Measurements from ENCODE around the gene MTUS2. TPM values are rescaled to one million over a fixed set of nuclear protein-coding genes. Genes with fewer than 3 reads are reported as not detected.

Gene MTUS2
- total and polyA plus RNA-seq, 2 experiments from 2014 or later, result 3.0 to 4.3 TPM

GRCh38 chr13:29550430-29550988 lies 730.4 kb downstream of the MTUS2 start:
- Histone ChIP-seq H3K27ac (no peak overlapping the region), H3K9me3 (ENCODE audit: low read depth) (no peaks in the 10 kb centered on the region), H2AFZ (no peak overlapping the region), H4K20me1 (ENCODE audit: insufficient read depth, poor library complexity, severe bottlenecking) (no peaks in the 10 kb centered on the region), H3K4me1 (ENCODE audit: insufficient read depth) (no peaks in the 10 kb centered on the region), H3K9me2 (replicated peaks; ENCODE audit: insufficient read depth) (no peaks in the 10 kb centered on the region), H3K36me3 (replicated peaks; ENCODE audit: insufficient read depth, low read depth) (no peaks in the 10 kb centered on the region), H3K79me2 (peaks cover 10% of the 10 kb centered on the region), H3K4me3 (no peak overlapping the region), H3K4me2 (no peak overlapping the region), H3K27me3 (no peaks in the 10 kb centered on the region)
- no peak for DNase-seq (ENCODE audit: low spot score)
- 98% methylated on average over 5 of the region's 5 CpGs for WGBS (ENCODE audit: low lambda C conversion rate, missing lambda C conversion rate)
- TF ChIP-seq EZH2phosphoT487 (IDR thresholded peaks at IDR 0.05; ENCODE audit: low read depth, severe bottlenecking, unreplicated experiment), result no peak
- TF ChIP-seq EZH2 (IDR thresholded peaks at IDR 0.05; ENCODE audit: borderline replicate concordance), result no peak
- no peak for TF ChIP-seq CTCF (IDR thresholded peaks at IDR 0.05; ENCODE audit: poor library complexity)

GRCh38 chr13:29551214-29551613 lies 731.1 kb downstream of the MTUS2 start:
- 93% methylated on average over 6 of the region's 6 CpGs for WGBS (ENCODE audit: low lambda C conversion rate, missing lambda C conversion rate)
- no peaks in the 10 kb centered on the region for H3K9me2 ChIP-seq (replicated peaks; ENCODE audit: insufficient read depth)
- no peak for DNase-seq (ENCODE audit: low spot score)
- no peaks in the 10 kb centered on the region for H4K20me1 ChIP-seq (ENCODE audit: insufficient read depth, poor library complexity, severe bottlenecking)
- H3K4me3 ChIP-seq, result no peak overlapping the region
- no peak overlapping the region for H2AFZ ChIP-seq
- no peaks in the 10 kb centered on the region for H3K4me1 ChIP-seq (ENCODE audit: insufficient read depth)
- peaks cover 9% of the 10 kb centered on the region for H3K79me2 ChIP-seq
- TF ChIP-seq EZH2 (IDR thresholded peaks at IDR 0.05; ENCODE audit: borderline replicate concordance), result no peak
- TF ChIP-seq EZH2phosphoT487 (IDR thresholded peaks at IDR 0.05; ENCODE audit: low read depth, severe bottlenecking, unreplicated experiment), result no peak
- TF ChIP-seq CTCF (IDR thresholded peaks at IDR 0.05; ENCODE audit: poor library complexity), result no peak
- H3K27me3 ChIP-seq, result no peaks in the 10 kb centered on the region
- H3K4me2 ChIP-seq, result no peak overlapping the region
- no peaks in the 10 kb centered on the region for H3K36me3 ChIP-seq (replicated peaks; ENCODE audit: insufficient read depth, low read depth)
- H3K27ac ChIP-seq, result no peak overlapping the region
- H3K9me3 ChIP-seq (ENCODE audit: low read depth), result no peaks in the 10 kb centered on the region

Small RNA genes lying within 50 kb of the gene (small RNA-seq; reads per million reads assigned to genes)
- gene AL359741.1, result not detected

Other genes with a start within 250 kb of the MTUS2 start
- 88.1 and 96.6 TPM in 2 replicates for gene POMP, start 161.2 kb upstream of the MTUS2 start, total RNA-seq
- 198 and 203 TPM in 2 replicates for gene POMP, start 161.2 kb upstream of the MTUS2 start, polyA plus RNA-seq
- gene SLC46A3, start 101.4 kb upstream of the MTUS2 start, total RNA-seq, result 48.1 and 48.5 TPM in 2 replicates
- gene SLC46A3, start 101.4 kb upstream of the MTUS2 start, polyA plus RNA-seq, result 21.6 and 27.9 TPM in 2 replicates

All from hepatocyte (in vitro differentiated cells).